HCT116 (cell line): Measurements from ENCODE around the gene HOMER2.

Experiments used
- EGR1 ChIP-seq: IDR thresholded peaks from 2 replicates; pipeline ENCODE4 v1.6.1; 2012; ENCODE audit warnings: low read depth
- EZH2 ChIP-seq: fragments of 200-600 bp; sonication (generic); IDR thresholded peaks from 2 replicates; pipeline ENCODE4 v1.6.1; 2017; ENCODE audit warnings: antibody characterized with exemption, mixed run types
- POLR2A ChIP-seq: IDR thresholded peaks from 2 replicates; pipeline ENCODE4 v1.7.0; 2011; ENCODE audit warnings: borderline replicate concordance; ENCODE audit not compliant: insufficient read depth, insufficient read length; ENCODE audit errors: extremely low read depth
- POLR2AphosphoS5 ChIP-seq: IDR thresholded peaks from 2 replicates; pipeline ENCODE4 v1.6.1; 2011; ENCODE audit warnings: mild to moderate bottlenecking, low read depth, low read length, moderate library complexity
- REST ChIP-seq: IDR thresholded peaks from 2 replicates; pipeline ENCODE4 v1.6.1; 2012; ENCODE audit warnings: low read depth
- SIN3A ChIP-seq: IDR thresholded peaks from 2 replicates; pipeline ENCODE4 v1.6.1; 2012; ENCODE audit warnings: low read depth
- SP1 ChIP-seq: IDR thresholded peaks from 2 replicates; pipeline ENCODE4 v1.6.1; 2012; ENCODE audit warnings: low read depth
- ZFX ChIP-seq: fragments of 450-650 bp; IDR thresholded peaks from 2 replicates; pipeline ENCODE4 v1.6.1; 2017
- ZNF274 ChIP-seq: fragments of 200-500 bp; sonication (Bioruptor generic); IDR thresholded peaks from 2 replicates; pipeline ENCODE4 v1.6.1; 2014; ENCODE audit warnings: mild to moderate bottlenecking, low read depth, low read length, inconsistent platforms
- TF ChIP-seq, protein P1 (sequence below), 3 experiments: fragments of 200-600 bp in 1 of 3; sonication (generic) in 1 of 3; IDR thresholded peaks in 2 of 3; conservative IDR thresholded peaks in 1 of 3; 2 replicates each; pipeline ENCODE4 v1.5.1; 2012 to 2017; ENCODE audit warnings: low read depth in 2 of 3, low read length in 2 of 3, antibody characterized with exemption in 1 of 3, borderline replicate concordance in 1 of 3, control low read depth in 1 of 3, mild to moderate bottlenecking in 1 of 3, mixed read lengths in 1 of 3, mixed run types in 1 of 3, moderate library complexity in 1 of 3; ENCODE audit not compliant: insufficient read depth in 1 of 3

GRCh38 chr15:82890338-82890994 is 62.1 kb downstream of the HOMER2 start:
- TF ChIP-seq ZNF274 (no peak), POLR2A (no peak), EGR1 (no peak), ZFX (no peak), SP1 (no peak), EZH2 (no peak), REST (no peak), POLR2AphosphoS5 (no peak), SIN3A (no peak)
- TF ChIP-seq, protein P1, sequence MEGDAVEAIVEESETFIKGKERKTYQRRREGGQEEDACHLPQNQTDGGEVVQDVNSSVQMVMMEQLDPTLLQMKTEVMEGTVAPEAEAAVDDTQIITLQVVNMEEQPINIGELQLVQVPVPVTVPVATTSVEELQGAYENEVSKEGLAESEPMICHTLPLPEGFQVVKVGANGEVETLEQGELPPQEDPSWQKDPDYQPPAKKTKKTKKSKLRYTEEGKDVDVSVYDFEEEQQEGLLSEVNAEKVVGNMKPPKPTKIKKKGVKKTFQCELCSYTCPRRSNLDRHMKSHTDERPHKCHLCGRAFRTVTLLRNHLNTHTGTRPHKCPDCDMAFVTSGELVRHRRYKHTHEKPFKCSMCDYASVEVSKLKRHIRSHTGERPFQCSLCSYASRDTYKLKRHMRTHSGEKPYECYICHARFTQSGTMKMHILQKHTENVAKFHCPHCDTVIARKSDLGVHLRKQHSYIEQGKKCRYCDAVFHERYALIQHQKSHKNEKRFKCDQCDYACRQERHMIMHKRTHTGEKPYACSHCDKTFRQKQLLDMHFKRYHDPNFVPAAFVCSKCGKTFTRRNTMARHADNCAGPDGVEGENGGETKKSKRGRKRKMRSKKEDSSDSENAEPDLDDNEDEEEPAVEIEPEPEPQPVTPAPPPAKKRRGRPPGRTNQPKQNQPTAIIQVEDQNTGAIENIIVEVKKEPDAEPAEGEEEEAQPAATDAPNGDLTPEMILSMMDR (IDR thresholded peaks at IDR 0.05 in 2 of 3, conservative IDR thresholded peaks at IDR 0.05 in 1 of 3; ENCODE audit: borderline replicate concordance in 1 of 3, insufficient read depth in 1 of 3, low read depth in 2 of 3, low read length in 2 of 3) = no peak
